ENCODE measurements around the gene CIITA.

- TF ChIP-seq POLR2AphosphoS5 (IDR thresholded peaks at IDR 0.05) (peak in 1 of 3 donors; percentile 18), CTCF (IDR thresholded peaks at IDR 0.05) (no peak)
Observed at GRCh38 chr16:10979717-10980601, 103.0 kb downstream of the CIITA start.

All from transverse colon (tissue), 4 donors.